Endothelial cell of hepatic sinusoid (primary cell): ENCODE results near the gene HACL1.
"Not testable (repeated sequence)": the region's sequence is repeated elsewhere in the genome, so short reads cannot be mapped to it uniquely, and the experiment has no call there.

Experiments used
- in situ Hi-C: cut with HindIII; loops from 2 replicates; pipeline ENCODE4 v1.10.0; 2017; ENCODE audit warnings: low sequenced_read_pairs

The HACL1 gene

GRCh38 chr3:15630646-15631350 is 29.4 kb upstream of the HACL1 start:
- in situ Hi-C loops, result no loop called here

GRCh38 chr3:15629860-15630597 is 28.7 kb upstream of the HACL1 start:
- in situ Hi-C loops, result no loop called here

- in situ Hi-C loops, result no loop called here
These were observed 27.6 kb upstream of the HACL1 start for GRCh38 chr3:15628967-15629366.

GRCh38 chr3:15623535-15624440 is 22.4 kb upstream of the HACL1 start:
- in situ Hi-C loops, result no loop called here

- in situ Hi-C loops, result not testable (repeated sequence)
These were observed 18.5 kb upstream of the HACL1 start for GRCh38 chr3:15619659-15620464.

GRCh38 chr3:15616053-15616452 is 14.7 kb upstream of the HACL1 start:
- in situ Hi-C loops, result no loop called here

- in situ Hi-C loops, result no loop called here
These were observed 13.6 kb upstream of the HACL1 start for GRCh38 chr3:15614958-15615357.

GRCh38 chr3:15612001-15612400 is 10.6 kb upstream of the HACL1 start:
- in situ Hi-C loops, result no loop called here

GRCh38 chr3:15611018-15611417 is 9.6 kb upstream of the HACL1 start:
- in situ Hi-C loops, result no loop called here

- in situ Hi-C loops, result no loop called here
These were observed 8.9 kb upstream of the HACL1 start for GRCh38 chr3:15610082-15610759.

GRCh38 chr3:15606434-15606891 is 5.1 kb upstream of the HACL1 start:
- in situ Hi-C loops, result no loop called here

- in situ Hi-C loops, result not testable (repeated sequence)
These were observed 3.2 kb upstream of the HACL1 start for GRCh38 chr3:15604584-15604983.

GRCh38 chr3:15602816-15603215 is 1.4 kb upstream of the HACL1 start:
- in situ Hi-C loops, result not testable (repeated sequence)

GRCh38 chr3:15602146-15602536 is 772 bp upstream of the HACL1 start:
- in situ Hi-C loops, result no loop called here

- in situ Hi-C loops, result no loop called here
These were observed 347 bp downstream of the HACL1 start for GRCh38 chr3:15601046-15601398.

GRCh38 chr3:15595955-15596354 is 5.4 kb downstream of the HACL1 start:
- in situ Hi-C loops, result no loop called here

GRCh38 chr3:15592968-15593367 is 8.4 kb downstream of the HACL1 start:
- in situ Hi-C loops, result no loop called here

- in situ Hi-C loops, result no loop called here
These were observed 9.4 kb downstream of the HACL1 start for GRCh38 chr3:15591928-15592327.

GRCh38 chr3:15591242-15591641 is 10.1 kb downstream of the HACL1 start:
- in situ Hi-C loops, result no loop called here
